HepG2 (cell line): Measurements from ENCODE around the gene KRTAP5-1. TPM values are rescaled to one million over a fixed set of nuclear protein-coding genes. Genes with fewer than 3 reads are reported as not detected.
A peak's percentile ranks its signal among the peaks of the same experiment; 100 is the strongest.

Experiments
- E2F5 ChIP-seq: sonication (generic); formaldehyde crosslinking; conservative IDR thresholded peaks from 2 replicates; pipeline ENCODE4 v1.4.0; 2020; ENCODE audit warnings: missing genetic modification reagents
- ELK4 ChIP-seq: sonication (generic); formaldehyde crosslinking; IDR thresholded peaks from 2 replicates; pipeline ENCODE4 v1.9.0; 2021; ENCODE audit warnings: missing genetic modification reagents, borderline replicate concordance
- FOXP1 ChIP-seq, 2 experiments: fragments of 450-650 bp in 1 of 2; IDR thresholded peaks; 2 replicates each; pipeline ENCODE4 v1.6.1; 2017 to 2018; ENCODE audit warnings: antibody characterized with exemption in 1 of 2
- IKZF4 ChIP-seq: sonication (generic); formaldehyde crosslinking; IDR thresholded peaks from 2 replicates; pipeline ENCODE4 v1.5.1; 2020; ENCODE audit warnings: borderline replicate concordance, mild to moderate bottlenecking, low read depth, missing genetic modification reagents; ENCODE audit errors: not compliant biosample characterization
- KDM5A ChIP-seq: fragments of 200-600 bp; sonication (generic); IDR thresholded peaks from 2 replicates; pipeline ENCODE4 v1.7.0; 2018; ENCODE audit warnings: antibody characterized with exemption, mild to moderate bottlenecking, low read length, borderline replicate concordance
- NR2F2 ChIP-seq: IDR thresholded peaks from 2 replicates; pipeline ENCODE4 v1.6.1; 2012; ENCODE audit warnings: low read depth, inconsistent platforms, borderline replicate concordance
- NR3C1 ChIP-seq: sonication (generic); formaldehyde crosslinking; IDR thresholded peaks from 2 replicates; pipeline ENCODE4 v1.4.0; 2020; ENCODE audit warnings: missing genetic modification reagents
- NRL ChIP-seq: sonication (generic); formaldehyde crosslinking; IDR thresholded peaks from 2 replicates; pipeline ENCODE4 v1.5.0; 2020; ENCODE audit warnings: missing genetic modification reagents, mild to moderate bottlenecking, moderate library complexity, borderline replicate concordance
- PCBP2 ChIP-seq: fragments of 200-400 bp; formaldehyde crosslinking; optimal IDR thresholded peaks from 2 replicates; pipeline ENCODE3; 2018; ENCODE audit warnings: low read length, low read depth; ENCODE audit not compliant: poor library complexity, severe bottlenecking
- RELA ChIP-seq: sonication (generic); formaldehyde crosslinking; IDR thresholded peaks from 2 replicates; pipeline ENCODE4 v1.4.0; 2020; ENCODE audit warnings: missing genetic modification reagents
- RFX1 ChIP-seq: fragments of 450-650 bp; IDR thresholded peaks from 2 replicates; pipeline ENCODE4 v1.6.1; 2017
- SALL1 ChIP-seq: sonication (generic); formaldehyde crosslinking; IDR thresholded peaks from 2 replicates; pipeline ENCODE4 v1.8.0; 2022; ENCODE audit warnings: mild to moderate bottlenecking, missing genetic modification reagents
- SAP130 ChIP-seq: IDR thresholded peaks from 2 replicates; pipeline ENCODE4 v1.6.1; 2016; ENCODE audit warnings: low read depth
- TBX2 ChIP-seq: sonication (generic); formaldehyde crosslinking; IDR thresholded peaks from 2 replicates; pipeline ENCODE4 v1.5.0; 2020; ENCODE audit warnings: missing genetic modification reagents, mild to moderate bottlenecking, borderline replicate concordance
- TFAP4 ChIP-seq: sonication (generic); IDR thresholded peaks from 2 replicates; pipeline ENCODE4 v1.6.1; 2016; ENCODE audit warnings: low read depth, borderline replicate concordance
- ZEB1 ChIP-seq: IDR thresholded peaks from 2 replicates; pipeline ENCODE4 v1.6.1; 2012; ENCODE audit warnings: mild to moderate bottlenecking, low read depth, inconsistent platforms; ENCODE audit not compliant: insufficient replicate concordance
- ZFX ChIP-seq: sonication (generic); formaldehyde crosslinking; IDR thresholded peaks from 2 replicates; pipeline ENCODE4 v1.4.0; 2020; ENCODE audit warnings: mild to moderate bottlenecking, low read depth, missing genetic modification reagents, moderate library complexity
- ZMAT5 ChIP-seq: sonication (generic); formaldehyde crosslinking; IDR thresholded peaks from 2 replicates; pipeline ENCODE4 v1.5.0; 2020; ENCODE audit warnings: mild to moderate bottlenecking, low read depth, missing genetic modification reagents, borderline replicate concordance
- ZNF512B ChIP-seq: sonication (generic); formaldehyde crosslinking; IDR thresholded peaks from 2 replicates; pipeline ENCODE4 v1.5.1; 2020; ENCODE audit warnings: missing genetic modification reagents, mild to moderate bottlenecking, borderline replicate concordance
- ZNF563 ChIP-seq: sonication (generic); formaldehyde crosslinking; IDR thresholded peaks from 2 replicates; pipeline ENCODE4 v1.8.0; 2022; ENCODE audit warnings: mild to moderate bottlenecking, moderate library complexity, missing genetic modification reagents
- ZNF639 ChIP-seq: conservative IDR thresholded peaks from 2 replicates; pipeline ENCODE4 v1.6.1; 2018; ENCODE audit warnings: missing genetic modification reagents
- ZNF652 ChIP-seq: IDR thresholded peaks from 2 replicates; pipeline ENCODE4 v1.6.1; 2016; ENCODE audit warnings: low read depth, borderline replicate concordance
- ZNF766 ChIP-seq: sonication (generic); formaldehyde crosslinking; IDR thresholded peaks from 2 replicates; pipeline ENCODE4 v1.5.0; 2020; ENCODE audit warnings: missing genetic modification reagents, borderline replicate concordance
- ZNF776 ChIP-seq: sonication (generic); formaldehyde crosslinking; IDR thresholded peaks from 2 replicates; pipeline ENCODE4 v1.4.0; 2020; ENCODE audit warnings: mild to moderate bottlenecking, missing genetic modification reagents
- polyA plus RNA-seq, 8 experiments: library from polyadenylated mRNA; depleted of rRNA in 3 of 8; stranded (reverse) in 7 of 8; unstranded in 1 of 8; fragments of >200 nt; fragmentation: Illumina TruSeq in 4 of 8; extraction: Trizol in 4 of 8; gene quantifications; 2 replicates each; pipeline versions ENCODE4 v1.2.1 to v1.2.3, GENCODE V29; 2011 to 2016; ENCODE audit warnings: low read depth in 4 of 8, missing spikeins in 1 of 8, mixed read lengths in 1 of 8; ENCODE audit not compliant: insufficient read depth in 1 of 8
- total RNA-seq, 5 experiments: library from RNA; depleted of rRNA; stranded (reverse); fragments of >200 nt; fragmentation: Illumina TruSeq; extraction: Trizol; gene quantifications; 2 replicates each; pipeline ENCODE4 v1.2.3, GENCODE V29; 2016; ENCODE audit warnings: low read depth in 1 of 5

The KRTAP5-1 gene
- total and polyA plus RNA-seq, 2 of the 13 experiments (the other 11 are each of a cell fraction or from before 2014, with no cell fraction given), result not detected

GRCh38 chr11:1573903-1574237 lies 11.2 kb downstream of the KRTAP5-1 start (continued):
- TF ChIP-seq ZNF512B (no peak), ZNF563 (CRISPR knock-in tag) (peak; percentile 42; the same call in 1 of the 2 replicates), NR2F2 (no peak), RELA (no peak), ZFX (0 out of 2 replicates have a peak, but pooled peaks have one; percentile 13), ZNF766 (no peak), SALL1 (CRISPR knock-in tag) (0 out of 2 replicates have a peak, but pooled peaks have one; percentile 12), IKZF4 (CRISPR knock-in tag) (no peak), ZNF639 (CRISPR knock-in tag) (no peak), NR3C1 (CRISPR knock-in tag) (no peak), ELK4 (CRISPR knock-in tag) (no peak), ZMAT5 (no peak), ZNF652 (CRISPR knock-in tag) (no peak), FOXP1 (IDR thresholded peaks at IDR 0.05) (no peak), FOXP1 (CRISPR knock-in tag; IDR thresholded peaks at IDR 0.05) (no peak), ZEB1 (peak; percentile 61), KDM5A (no peak), PCBP2 (no peak), NRL (CRISPR knock-in tag) (0 out of 2 replicates have a peak, but pooled peaks have one; percentile 18), TFAP4 (peak; percentile 36; the same call in 1 of the 2 replicates), E2F5 (CRISPR knock-in tag) (no peak), TBX2 (CRISPR knock-in tag) (peak; percentile 10; the same call in 1 of the 2 replicates), ZNF776 (CRISPR knock-in tag) (no peak), SAP130 (CRISPR knock-in tag) (peak; percentile 12), RFX1 (no peak)
